SK-N-SH treated with all-trans-retinoic acid at 6 μM for 48 hours (cell line): Measurements from ENCODE around the gene CCDC88C.

Experiments
- ZFP3 ChIP-seq: fragments of 250-450 bp; sonication (Bioruptor Pico); IDR thresholded peaks from 2 replicates; pipeline ENCODE4 v1.5.0; 2020; ENCODE audit warnings: mild to moderate bottlenecking, moderate library complexity
- ZFP30 ChIP-seq: fragments of 450-650 bp; formaldehyde crosslinking; IDR thresholded peaks from 2 replicates; pipeline ENCODE4 v1.5.0; 2022; ENCODE audit warnings: mild to moderate bottlenecking, moderate library complexity
- ZNF70 ChIP-seq: fragments of 450-650 bp; formaldehyde crosslinking; IDR thresholded peaks from 2 replicates; pipeline ENCODE4 v1.5.0; 2020; ENCODE audit warnings: mild to moderate bottlenecking, moderate library complexity
- TF ChIP-seq, protein P1 (sequence below): fragments of 250-450 bp; sonication (Bioruptor Pico); IDR thresholded peaks from 2 replicates; pipeline ENCODE4 v1.5.0; 2020; ENCODE audit warnings: mild to moderate bottlenecking, moderate library complexity

- TF ChIP-seq ZFP30 (CRISPR knock-in tag) (no peak), ZFP3 (no peak), ZNF70 (CRISPR knock-in tag) (no peak)
- TF ChIP-seq, protein P1, sequence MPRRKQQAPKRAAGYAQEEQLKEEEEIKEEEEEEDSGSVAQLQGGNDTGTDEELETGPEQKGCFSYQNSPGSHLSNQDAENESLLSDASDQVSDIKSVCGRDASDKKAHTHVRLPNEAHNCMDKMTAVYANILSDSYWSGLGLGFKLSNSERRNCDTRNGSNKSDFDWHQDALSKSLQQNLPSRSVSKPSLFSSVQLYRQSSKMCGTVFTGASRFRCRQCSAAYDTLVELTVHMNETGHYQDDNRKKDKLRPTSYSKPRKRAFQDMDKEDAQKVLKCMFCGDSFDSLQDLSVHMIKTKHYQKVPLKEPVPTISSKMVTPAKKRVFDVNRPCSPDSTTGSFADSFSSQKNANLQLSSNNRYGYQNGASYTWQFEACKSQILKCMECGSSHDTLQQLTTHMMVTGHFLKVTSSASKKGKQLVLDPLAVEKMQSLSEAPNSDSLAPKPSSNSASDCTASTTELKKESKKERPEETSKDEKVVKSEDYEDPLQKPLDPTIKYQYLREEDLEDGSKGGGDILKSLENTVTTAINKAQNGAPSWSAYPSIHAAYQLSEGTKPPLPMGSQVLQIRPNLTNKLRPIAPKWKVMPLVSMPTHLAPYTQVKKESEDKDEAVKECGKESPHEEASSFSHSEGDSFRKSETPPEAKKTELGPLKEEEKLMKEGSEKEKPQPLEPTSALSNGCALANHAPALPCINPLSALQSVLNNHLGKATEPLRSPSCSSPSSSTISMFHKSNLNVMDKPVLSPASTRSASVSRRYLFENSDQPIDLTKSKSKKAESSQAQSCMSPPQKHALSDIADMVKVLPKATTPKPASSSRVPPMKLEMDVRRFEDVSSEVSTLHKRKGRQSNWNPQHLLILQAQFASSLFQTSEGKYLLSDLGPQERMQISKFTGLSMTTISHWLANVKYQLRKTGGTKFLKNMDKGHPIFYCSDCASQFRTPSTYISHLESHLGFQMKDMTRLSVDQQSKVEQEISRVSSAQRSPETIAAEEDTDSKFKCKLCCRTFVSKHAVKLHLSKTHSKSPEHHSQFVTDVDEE: no peak
Measured at GRCh38 chr14:91270619-91271018, 147.0 kb downstream of the CCDC88C start.
